GM12878 (cell line): ENCODE data around the gene KPNA5. TPM values are rescaled to one million over a fixed set of nuclear protein-coding genes. Genes with fewer than 3 reads are reported as not detected.
"Not testable (repeated sequence)": the region's sequence is repeated elsewhere in the genome, so short reads cannot be mapped to it uniquely, and the experiment has no call there.

ENCODE experiments used
- ATAC-seq: fragments of 200-7000 bp; cut with Tn5 transposase; 3 replicates; pipeline ENCODE4 v1.9.1; 2020; ENCODE audit warnings: mild to moderate bottlenecking, moderate library complexity
- BruUV-seq: library from RNA; stranded (reverse); fragments of 400-500 nt; replicated peaks from 2 replicates; lab custom pipeline; 2021; lab: Mats Ljungman, UMichigan
- CTCF ChIA-PET: fragments of 300-600 bp; sonication (Branson Sonifier 250); formaldehyde crosslinking; extraction: SDS; loops from one replicate; lab custom pipeline; 2021; ENCODE audit warnings: inconsistent platforms; lab: Yijun Ruan, JAX
- POLR2A ChIA-PET: fragments of 350-600 bp; formaldehyde crosslinking; extraction: SDS; loops from one replicate; lab custom pipeline; 2021; ENCODE audit warnings: inconsistent platforms; lab: Charles Lee
- RAD21 ChIA-PET: fragments of 300-600 bp; sonication (Branson Sonifier 250); formaldehyde crosslinking; loops from one replicate; lab custom pipeline; 2023; ENCODE audit warnings: antibody characterized with exemption; ENCODE audit not compliant: unreplicated experiment; lab: Charles Lee
- SMC1A ChIA-PET: fragments of 300-600 bp; sonication (Branson Sonifier 250); formaldehyde crosslinking; loops from one replicate; lab custom pipeline; 2023; ENCODE audit not compliant: unreplicated experiment, uncharacterized antibody; lab: Charles Lee
- DNase-seq: peaks from one replicate; pipeline ENCODE4 v3.0.0-alpha.2; 2011; ENCODE audit warnings: low read depth, low spot score
- FAIRE-seq: peaks from 3 replicates; lab custom pipeline; 2011; peaks lifted over from hg19 to GRCh38; lab: Jason Lieb, UNC
- H2AFZ ChIP-seq: 2 replicates; pipeline ENCODE4 v1.6.0; 2011; ENCODE audit warnings: low read depth, low read length, control low read depth; ENCODE audit not compliant: control insufficient read depth
- H3K27ac ChIP-seq: 2 replicates; pipeline ENCODE4 v1.5.1; 2011; ENCODE audit warnings: control low read depth; ENCODE audit not compliant: control insufficient read depth, insufficient read depth
- H3K27me3 ChIP-seq, 2 experiments: replicated peaks in 1 of 2; 2 replicates each; pipeline versions ENCODE4 v1.6.0 to v1.6.1; 2011; ENCODE audit warnings: low read length in 1 of 2; ENCODE audit not compliant: control insufficient read depth in 2 of 2, insufficient read depth in 2 of 2
- H3K36me3 ChIP-seq, 2 experiments: 2 replicates each; pipeline ENCODE4 v1.5.1; 2011; ENCODE audit warnings: low read length in 1 of 2; ENCODE audit not compliant: control insufficient read depth in 2 of 2, insufficient read depth in 2 of 2
- H3K4me1 ChIP-seq: 2 replicates; pipeline ENCODE4 v1.6.1; 2011; ENCODE audit warnings: mild to moderate bottlenecking, low read length, moderate library complexity, mixed read lengths; ENCODE audit not compliant: control insufficient read depth, insufficient read depth
- H3K4me2 ChIP-seq: 2 replicates; pipeline ENCODE4 v1.6.0; 2011; ENCODE audit warnings: control low read depth; ENCODE audit not compliant: control insufficient read depth, insufficient read depth
- H3K4me3 ChIP-seq: fragments of 200-600 bp; sonication (generic); 2 replicates; pipeline ENCODE4 v1.5.1; 2016
- H3K79me2 ChIP-seq: 2 replicates; pipeline ENCODE4 v1.6.0; 2011; ENCODE audit warnings: low read length; ENCODE audit not compliant: control insufficient read depth, insufficient read depth
- H3K9ac ChIP-seq: 2 replicates; pipeline ENCODE4 v1.8.0; 2011; ENCODE audit warnings: low read length, control low read depth, mixed read lengths; ENCODE audit not compliant: control insufficient read depth, insufficient read depth
- H3K9me3 ChIP-seq: replicated peaks from 3 replicates; pipeline ENCODE4 v1.5.1; 2011; ENCODE audit warnings: mild to moderate bottlenecking, low read length; ENCODE audit not compliant: control insufficient read depth, insufficient read depth
- H4K20me1 ChIP-seq: 2 replicates; pipeline ENCODE4 v1.6.0; 2011; ENCODE audit not compliant: control insufficient read depth, insufficient read depth
- CEBPZ ChIP-seq: fragments of 150-350 bp; IDR thresholded peaks from 2 replicates; pipeline ENCODE4 v1.6.1; 2016; ENCODE audit warnings: low read depth, low read length
- WGBS: methylation state at CpG from one replicate; pipeline ENCODE4 v1.1.6; 2016; ENCODE audit warnings: low lambda C conversion rate; ENCODE audit not compliant: insufficient replicate concordance, insufficient coverage; ENCODE audit errors: missing lambda C conversion rate; 5-methylcytosine and 5-hydroxymethylcytosine counted together
- in situ Hi-C: fragments of 300-500 bp; cut with MboI; formaldehyde crosslinking; loops from 9 replicates; pipeline ENCODE4 v1.14.3; 2018; ENCODE audit warnings: mixed read lengths
- intact Hi-C: fragments of 100-400 bp; cut with micrococcal nuclease; formaldehyde crosslinking; loops from one replicate; pipeline ENCODE4 v1.14.2; 2022; ENCODE audit not compliant: unreplicated experiment
- polyA plus RNA-seq, 11 experiments: library from polyadenylated mRNA; depleted of rRNA in 4 of 11; unstranded in 6 of 11; stranded (reverse) in 5 of 11; fragments of >200 nt; fragmentation: Nextera tagmentation in 4 of 11; fragmentation: Illumina TruSeq in 1 of 11; extraction: Ambion mirVana in 4 of 11; extraction: Trizol in 1 of 11; gene quantifications; 1 replicate in 1 of 11; 2 replicates in 10 of 11; pipeline versions ENCODE4 v1.2.1 to v1.2.3, GENCODE V29; 2011 to 2016; ENCODE audit warnings: inconsistent platforms in 2 of 11, missing spikeins in 2 of 11, low read depth in 1 of 11
- total RNA-seq, 4 experiments: library from RNA; depleted of rRNA in 3 of 4; stranded (reverse); fragments of >200 nt in 3 of 4; fragmentation: Illumina TruSeq in 1 of 4; extraction: Trizol in 1 of 4; gene quantifications; 2 replicates each; pipeline versions ENCODE4 v1.2.1 to v1.2.3, GENCODE V29; 2013 to 2021

Gene KPNA5
- total and polyA plus RNA-seq, 10 of the 15 experiments (the other 5 are each of a cell fraction or from before 2014, with no cell fraction given): 1.9 to 7.6 (median 4.5) TPM

- TF ChIP-seq CEBPZ: no peak
- TF ChIP-seq, all 136 proteins: peak for 0
These were observed 10.1 kb downstream of the KPNA5 start (continued) for GRCh38 chr6:116691154-116691553.

GRCh38 chr6:116692873-116693272, 11.9 kb downstream of the KPNA5 start:
- ATAC-seq, H3K4me2 ChIP-seq, FAIRE-seq, H3K9me3 ChIP-seq, H3K27ac ChIP-seq, BruUV-seq, SMC1A ChIA-PET, H3K27me3 ChIP-seq, DNase-seq, H2AFZ ChIP-seq, H3K79me2 ChIP-seq, RAD21 ChIA-PET, H3K36me3 ChIP-seq, intact Hi-C loops, H3K4me1 ChIP-seq, in situ Hi-C loops, H4K20me1 ChIP-seq, H3K9ac ChIP-seq, H3K4me3 ChIP-seq, POLR2A ChIA-PET, CTCF ChIA-PET: not testable (repeated sequence)
- 95% methylated on average over 2 of the region's 4 CpGs for WGBS

- POLR2A ChIA-PET, H2AFZ ChIP-seq, SMC1A ChIA-PET, DNase-seq, H3K27me3 ChIP-seq, H3K4me2 ChIP-seq, BruUV-seq, H3K27ac ChIP-seq, H3K9me3 ChIP-seq, H3K4me1 ChIP-seq, H3K79me2 ChIP-seq, intact Hi-C loops, H3K36me3 ChIP-seq, CTCF ChIA-PET, in situ Hi-C loops, H4K20me1 ChIP-seq, ATAC-seq, H3K9ac ChIP-seq, FAIRE-seq, H3K4me3 ChIP-seq, RAD21 ChIA-PET: not testable (repeated sequence)
- 100% methylated on average over 2 of the region's 3 CpGs for WGBS
These were observed 12.3 kb downstream of the KPNA5 start for GRCh38 chr6:116693275-116693674.
